B cell (primary cell): ENCODE data around the gene PHC3.

Source experiments
- EZH2 ChIP-seq: IDR thresholded peaks from 2 replicates; pipeline ENCODE4 v1.6.1; 2012; ENCODE audit warnings: borderline replicate concordance, low read depth, mild to moderate bottlenecking, moderate library complexity, low read length; ENCODE audit not compliant: insufficient read depth, poor library complexity, severe bottlenecking
- TF ChIP-seq, protein P1 (sequence below): fragments of 200-600 bp; IDR thresholded peaks from one replicate; pipeline ENCODE4 v1.8.0; 2022; ENCODE audit warnings: antibody characterized with exemption, mild to moderate bottlenecking

DNA sequence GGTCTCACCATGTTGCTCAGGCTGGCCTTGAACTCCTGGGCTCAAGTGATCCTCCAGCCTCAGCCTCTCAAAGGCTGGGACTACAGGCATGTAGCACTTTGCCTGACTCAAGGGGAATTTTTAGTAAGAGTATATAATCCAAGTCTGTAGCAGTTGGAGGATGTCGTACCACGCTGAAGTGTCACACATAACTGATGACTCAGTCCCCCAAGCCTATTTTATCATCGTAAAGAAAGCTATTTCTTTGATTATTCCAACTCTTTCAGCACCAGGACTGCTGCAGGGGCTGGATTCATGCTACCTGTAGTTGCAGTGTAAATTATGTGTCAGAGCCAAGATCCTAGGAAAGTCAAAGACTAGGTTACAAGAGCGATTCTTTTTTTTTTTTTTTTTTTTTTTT is 39.3 kb upstream of the PHC3 start:
- TF ChIP-seq, protein P1, sequence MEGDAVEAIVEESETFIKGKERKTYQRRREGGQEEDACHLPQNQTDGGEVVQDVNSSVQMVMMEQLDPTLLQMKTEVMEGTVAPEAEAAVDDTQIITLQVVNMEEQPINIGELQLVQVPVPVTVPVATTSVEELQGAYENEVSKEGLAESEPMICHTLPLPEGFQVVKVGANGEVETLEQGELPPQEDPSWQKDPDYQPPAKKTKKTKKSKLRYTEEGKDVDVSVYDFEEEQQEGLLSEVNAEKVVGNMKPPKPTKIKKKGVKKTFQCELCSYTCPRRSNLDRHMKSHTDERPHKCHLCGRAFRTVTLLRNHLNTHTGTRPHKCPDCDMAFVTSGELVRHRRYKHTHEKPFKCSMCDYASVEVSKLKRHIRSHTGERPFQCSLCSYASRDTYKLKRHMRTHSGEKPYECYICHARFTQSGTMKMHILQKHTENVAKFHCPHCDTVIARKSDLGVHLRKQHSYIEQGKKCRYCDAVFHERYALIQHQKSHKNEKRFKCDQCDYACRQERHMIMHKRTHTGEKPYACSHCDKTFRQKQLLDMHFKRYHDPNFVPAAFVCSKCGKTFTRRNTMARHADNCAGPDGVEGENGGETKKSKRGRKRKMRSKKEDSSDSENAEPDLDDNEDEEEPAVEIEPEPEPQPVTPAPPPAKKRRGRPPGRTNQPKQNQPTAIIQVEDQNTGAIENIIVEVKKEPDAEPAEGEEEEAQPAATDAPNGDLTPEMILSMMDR, result no peak
- no peak for TF ChIP-seq EZH2
